Spleen (tissue), 7 donors: ENCODE data around the gene CNN3.

Experiments
- POLR2A ChIP-seq, 3 donors: fragments of 450-650 bp; IDR thresholded peaks; one replicate each; pipeline ENCODE4 v1.5.1; 2017; ENCODE audit warnings: antibody characterized with exemption in 3 of 3, mild to moderate bottlenecking in 1 of 3
- POLR2AphosphoS5 ChIP-seq, 3 donors: sonication (generic); formaldehyde crosslinking; IDR thresholded peaks; one replicate each; pipeline ENCODE4 v1.5.1; 2017; ENCODE audit warnings: antibody characterized with exemption in 3 of 3
- TF ChIP-seq, protein P1 (sequence below), 11 experiments: fragments of 200-600 bp in 7 of 11; fragments of 450-650 bp in 4 of 11; sonication (generic) in 4 of 11; IDR thresholded peaks in 8 of 11; conservative IDR thresholded peaks in 3 of 11; 1 replicate in 7 of 11; 2 replicates in 4 of 11; pipeline versions ENCODE4 v1.4.0 to v1.8.0; 2016 to 2021; ENCODE audit warnings: antibody characterized with exemption in 11 of 11, inconsistent platforms in 4 of 11, mild to moderate bottlenecking in 1 of 11
- donor health status: DM: no; HTN: no; CAD: no; lungs with moderate emphysema.
- donor health status: DM: no; HTN: no; CAD: no.
- donor health status: DM: no; HTN: no; CAD: no.

DNA sequence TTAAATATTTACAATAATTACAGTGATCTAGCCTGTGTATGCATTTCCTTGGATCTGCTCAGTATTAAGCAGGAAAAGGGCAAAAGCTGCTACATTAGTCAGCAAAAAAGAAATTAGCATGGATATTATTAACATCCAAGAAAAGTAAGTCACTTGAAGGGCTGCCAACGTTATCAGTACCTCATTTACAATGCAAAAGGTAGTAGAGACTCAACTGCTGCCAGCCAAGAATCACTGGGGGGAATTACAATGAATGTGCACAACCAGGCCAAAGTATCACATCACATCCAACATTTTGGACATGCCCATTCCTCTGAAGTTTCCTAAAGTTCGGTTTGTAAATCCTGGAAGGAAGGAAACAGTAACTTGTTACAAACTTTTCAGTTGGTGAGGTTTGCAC, 1.9 kb downstream of the CNN3 start:
- TF ChIP-seq, protein P1, sequence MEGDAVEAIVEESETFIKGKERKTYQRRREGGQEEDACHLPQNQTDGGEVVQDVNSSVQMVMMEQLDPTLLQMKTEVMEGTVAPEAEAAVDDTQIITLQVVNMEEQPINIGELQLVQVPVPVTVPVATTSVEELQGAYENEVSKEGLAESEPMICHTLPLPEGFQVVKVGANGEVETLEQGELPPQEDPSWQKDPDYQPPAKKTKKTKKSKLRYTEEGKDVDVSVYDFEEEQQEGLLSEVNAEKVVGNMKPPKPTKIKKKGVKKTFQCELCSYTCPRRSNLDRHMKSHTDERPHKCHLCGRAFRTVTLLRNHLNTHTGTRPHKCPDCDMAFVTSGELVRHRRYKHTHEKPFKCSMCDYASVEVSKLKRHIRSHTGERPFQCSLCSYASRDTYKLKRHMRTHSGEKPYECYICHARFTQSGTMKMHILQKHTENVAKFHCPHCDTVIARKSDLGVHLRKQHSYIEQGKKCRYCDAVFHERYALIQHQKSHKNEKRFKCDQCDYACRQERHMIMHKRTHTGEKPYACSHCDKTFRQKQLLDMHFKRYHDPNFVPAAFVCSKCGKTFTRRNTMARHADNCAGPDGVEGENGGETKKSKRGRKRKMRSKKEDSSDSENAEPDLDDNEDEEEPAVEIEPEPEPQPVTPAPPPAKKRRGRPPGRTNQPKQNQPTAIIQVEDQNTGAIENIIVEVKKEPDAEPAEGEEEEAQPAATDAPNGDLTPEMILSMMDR (IDR thresholded peaks at IDR 0.05 in 8 of 11, conservative IDR thresholded peaks at IDR 0.05 in 3 of 11), result no peak
- no peak for TF ChIP-seq POLR2AphosphoS5 (IDR thresholded peaks at IDR 0.05)
- TF ChIP-seq POLR2A (IDR thresholded peaks at IDR 0.05), result no peak
